Measurements from ENCODE around the gene YIF1A. TPM values are rescaled to one million over a fixed set of nuclear protein-coding genes. Genes with fewer than 3 reads are reported as not detected.
A peak's percentile ranks its signal among the peaks of the same experiment; 100 is the strongest.

The YIF1A gene
- total RNA-seq, 1 donor from 2014 or later, result 106 TPM

DNA sequence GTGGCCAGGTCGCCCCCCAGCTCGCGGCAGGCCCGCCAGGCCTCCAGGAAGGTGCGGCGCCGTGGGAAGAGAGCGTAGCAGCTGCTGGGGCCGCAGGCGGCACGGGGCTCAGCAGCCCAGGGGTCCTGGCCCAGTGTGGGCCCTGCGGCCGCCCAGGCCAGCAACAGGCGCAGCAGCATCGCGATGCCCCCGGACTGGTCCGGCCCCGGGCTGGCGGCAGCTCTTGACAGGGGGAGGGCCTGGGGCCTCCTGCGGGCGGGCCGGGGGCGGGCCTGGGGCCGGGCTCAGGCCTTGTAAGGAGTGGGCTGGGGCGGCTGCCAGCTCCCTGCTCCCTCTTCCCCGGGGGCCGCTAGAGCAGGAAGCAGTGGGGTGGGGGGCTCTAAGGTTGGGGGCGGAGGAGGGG, 27.9 kb upstream of the YIF1A start, which contains the start of gene CD248:
Gene CD248, minus strand, starts transcription at position 196 of the 403 bp plus-strand sequence. Its CDS starts 17 bp downstream, at position 179.
- no peak within 1 kb of the TSS for H3K4me3 ChIP-seq (ENCODE audit: low read depth, low read length)
- TF ChIP-seq, protein P1, sequence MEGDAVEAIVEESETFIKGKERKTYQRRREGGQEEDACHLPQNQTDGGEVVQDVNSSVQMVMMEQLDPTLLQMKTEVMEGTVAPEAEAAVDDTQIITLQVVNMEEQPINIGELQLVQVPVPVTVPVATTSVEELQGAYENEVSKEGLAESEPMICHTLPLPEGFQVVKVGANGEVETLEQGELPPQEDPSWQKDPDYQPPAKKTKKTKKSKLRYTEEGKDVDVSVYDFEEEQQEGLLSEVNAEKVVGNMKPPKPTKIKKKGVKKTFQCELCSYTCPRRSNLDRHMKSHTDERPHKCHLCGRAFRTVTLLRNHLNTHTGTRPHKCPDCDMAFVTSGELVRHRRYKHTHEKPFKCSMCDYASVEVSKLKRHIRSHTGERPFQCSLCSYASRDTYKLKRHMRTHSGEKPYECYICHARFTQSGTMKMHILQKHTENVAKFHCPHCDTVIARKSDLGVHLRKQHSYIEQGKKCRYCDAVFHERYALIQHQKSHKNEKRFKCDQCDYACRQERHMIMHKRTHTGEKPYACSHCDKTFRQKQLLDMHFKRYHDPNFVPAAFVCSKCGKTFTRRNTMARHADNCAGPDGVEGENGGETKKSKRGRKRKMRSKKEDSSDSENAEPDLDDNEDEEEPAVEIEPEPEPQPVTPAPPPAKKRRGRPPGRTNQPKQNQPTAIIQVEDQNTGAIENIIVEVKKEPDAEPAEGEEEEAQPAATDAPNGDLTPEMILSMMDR (conservative IDR thresholded peaks at IDR 0.05; ENCODE audit: low read depth, low read length), result no peak
- no peak for DNase-seq (ENCODE audit: low read depth)

DNA sequence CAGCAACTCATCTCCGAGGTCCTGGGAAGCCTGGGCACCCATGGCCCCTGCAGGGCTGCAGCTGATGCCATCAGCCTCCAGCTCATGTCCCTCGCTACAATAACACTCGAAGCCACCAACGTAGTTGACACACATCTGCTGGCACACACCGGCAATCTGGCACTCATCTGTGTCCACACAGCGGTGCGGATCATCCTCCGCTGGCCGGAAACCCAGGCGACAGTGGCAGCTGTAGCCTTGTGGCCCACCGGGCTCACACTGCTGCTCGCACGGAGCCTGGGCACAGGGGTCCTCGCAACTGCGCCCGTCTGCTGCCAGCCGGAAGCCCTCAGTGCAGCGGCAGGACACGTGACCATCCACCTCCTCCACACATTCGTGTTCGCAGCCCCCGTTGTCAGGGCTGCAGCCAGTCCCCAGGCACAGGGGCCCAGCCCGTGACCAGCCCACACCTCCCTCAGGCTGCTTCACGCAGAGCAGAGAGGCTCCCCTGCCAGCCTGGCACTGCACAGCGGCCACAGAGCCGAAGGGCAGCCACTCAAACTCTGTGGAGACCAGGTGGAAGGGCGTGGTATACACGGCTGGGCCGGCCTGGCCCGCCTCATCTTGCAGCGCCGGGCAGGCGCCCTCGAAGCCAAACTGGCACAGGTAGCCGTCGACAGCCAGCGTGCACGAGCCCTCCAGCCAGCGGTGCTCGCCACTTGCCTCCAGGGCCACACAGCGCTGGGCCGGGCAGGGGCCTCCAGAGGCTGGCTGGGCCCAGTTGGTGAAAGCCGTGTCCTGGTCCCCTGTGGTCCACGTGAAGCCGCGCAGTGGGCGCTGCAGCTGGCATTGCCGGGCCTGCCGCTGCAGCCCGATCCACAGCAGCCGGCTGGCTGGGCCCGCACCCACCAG, 27.2 kb upstream of the YIF1A start:
- no peak overlapping the region for H3K4me3 ChIP-seq (ENCODE audit: low read depth, low read length)
- TF ChIP-seq, protein P1 (conservative IDR thresholded peaks at IDR 0.05; ENCODE audit: low read depth, low read length), result no peak
- no peak for DNase-seq (ENCODE audit: low read depth)

DNA sequence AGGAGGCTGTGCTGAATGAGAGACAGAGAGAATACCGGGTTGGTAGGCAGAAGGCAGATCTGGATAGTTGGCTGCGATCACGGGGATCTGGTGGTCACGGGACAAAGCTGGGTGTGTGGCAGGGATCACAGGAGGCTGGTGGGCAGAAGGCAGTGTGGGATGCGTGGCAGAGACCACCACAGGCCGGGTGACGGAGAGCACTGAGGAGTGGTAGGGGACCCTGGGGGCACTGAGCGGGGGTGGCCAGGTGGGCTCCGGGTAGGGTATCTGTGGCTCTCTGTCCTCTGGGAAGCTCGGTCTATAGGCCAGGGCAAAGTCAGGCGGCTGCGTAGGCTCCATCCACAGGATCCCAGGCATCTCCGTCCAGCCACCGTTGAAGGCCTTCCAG, 26.5 kb upstream of the YIF1A start:
- no peak for DNase-seq (ENCODE audit: low read depth)
- TF ChIP-seq, protein P1 (conservative IDR thresholded peaks at IDR 0.05; ENCODE audit: low read depth, low read length), result no peak
- H3K4me3 ChIP-seq (ENCODE audit: low read depth, low read length), result no peak overlapping the region

DNA sequence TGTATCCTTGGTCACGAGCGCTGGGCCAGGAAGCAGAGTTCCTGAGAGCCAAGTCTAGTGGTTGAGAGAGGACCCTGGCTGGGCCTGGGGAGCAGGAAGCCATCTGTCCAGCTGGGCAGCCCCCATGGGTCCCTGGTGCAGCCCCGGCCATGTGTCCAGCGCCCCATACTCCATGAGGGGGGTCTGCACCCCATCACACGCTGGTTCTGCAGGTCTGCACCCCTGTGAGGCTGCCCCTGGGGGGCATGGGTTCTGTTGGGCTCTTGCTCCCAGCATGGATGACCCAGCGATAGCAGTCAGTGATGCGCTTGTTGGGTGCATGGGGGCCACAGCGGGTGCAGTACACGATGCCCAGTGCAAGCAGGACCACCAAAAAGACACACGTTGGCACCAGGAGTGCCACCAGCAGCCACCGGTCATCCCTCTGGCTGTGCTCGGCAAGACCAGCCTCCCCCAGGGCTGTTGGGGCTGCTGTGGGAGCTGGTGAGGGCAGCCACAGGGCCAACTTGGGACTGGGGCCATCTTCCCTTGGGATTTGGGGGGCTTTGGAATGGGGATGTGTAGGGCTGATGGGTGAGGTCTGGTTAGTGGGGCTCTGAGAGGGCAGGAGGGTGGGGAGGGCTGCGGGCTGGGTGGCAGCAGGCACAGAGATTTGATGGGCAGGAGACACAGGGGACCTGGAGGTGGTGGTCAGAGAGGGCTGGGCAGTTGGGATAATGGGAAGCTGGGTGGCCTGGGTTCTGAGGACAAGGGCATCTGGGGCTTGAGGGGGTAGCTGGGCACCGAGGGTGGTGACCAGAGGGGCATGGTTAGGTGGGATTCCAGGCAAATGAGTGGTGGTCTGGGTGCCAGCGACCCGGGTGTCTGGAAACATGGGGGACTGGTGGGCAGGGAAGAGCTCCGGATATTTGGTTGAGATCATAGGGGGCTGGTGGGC, 25.9 kb upstream of the YIF1A start:
- H3K4me3 ChIP-seq (ENCODE audit: low read depth, low read length), result no peak overlapping the region
- TF ChIP-seq, protein P1 (conservative IDR thresholded peaks at IDR 0.05; ENCODE audit: low read depth, low read length), result no peak
- no peak for DNase-seq (ENCODE audit: low read depth)

DNA sequence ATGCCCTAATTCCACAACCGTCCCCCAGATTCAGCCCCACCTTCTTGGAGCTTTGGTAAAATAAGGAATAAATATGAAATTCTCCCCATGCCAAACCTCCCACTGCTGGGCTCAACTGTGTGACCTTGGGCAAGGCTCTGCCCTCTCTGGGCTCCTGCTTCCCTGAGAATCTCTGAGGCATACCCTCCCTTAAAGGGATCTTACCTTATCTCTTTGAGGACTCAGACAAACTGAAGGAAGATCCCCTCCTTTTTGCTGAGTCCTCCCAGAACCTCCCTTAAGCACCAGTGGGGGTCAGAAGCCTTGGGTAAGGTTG, 25.2 kb upstream of the YIF1A start:
- TF ChIP-seq, protein P1 (conservative IDR thresholded peaks at IDR 0.05; ENCODE audit: low read depth, low read length), result no peak
- no peak overlapping the region for H3K4me3 ChIP-seq (ENCODE audit: low read depth, low read length)
- no peak for DNase-seq (ENCODE audit: low read depth)

DNA sequence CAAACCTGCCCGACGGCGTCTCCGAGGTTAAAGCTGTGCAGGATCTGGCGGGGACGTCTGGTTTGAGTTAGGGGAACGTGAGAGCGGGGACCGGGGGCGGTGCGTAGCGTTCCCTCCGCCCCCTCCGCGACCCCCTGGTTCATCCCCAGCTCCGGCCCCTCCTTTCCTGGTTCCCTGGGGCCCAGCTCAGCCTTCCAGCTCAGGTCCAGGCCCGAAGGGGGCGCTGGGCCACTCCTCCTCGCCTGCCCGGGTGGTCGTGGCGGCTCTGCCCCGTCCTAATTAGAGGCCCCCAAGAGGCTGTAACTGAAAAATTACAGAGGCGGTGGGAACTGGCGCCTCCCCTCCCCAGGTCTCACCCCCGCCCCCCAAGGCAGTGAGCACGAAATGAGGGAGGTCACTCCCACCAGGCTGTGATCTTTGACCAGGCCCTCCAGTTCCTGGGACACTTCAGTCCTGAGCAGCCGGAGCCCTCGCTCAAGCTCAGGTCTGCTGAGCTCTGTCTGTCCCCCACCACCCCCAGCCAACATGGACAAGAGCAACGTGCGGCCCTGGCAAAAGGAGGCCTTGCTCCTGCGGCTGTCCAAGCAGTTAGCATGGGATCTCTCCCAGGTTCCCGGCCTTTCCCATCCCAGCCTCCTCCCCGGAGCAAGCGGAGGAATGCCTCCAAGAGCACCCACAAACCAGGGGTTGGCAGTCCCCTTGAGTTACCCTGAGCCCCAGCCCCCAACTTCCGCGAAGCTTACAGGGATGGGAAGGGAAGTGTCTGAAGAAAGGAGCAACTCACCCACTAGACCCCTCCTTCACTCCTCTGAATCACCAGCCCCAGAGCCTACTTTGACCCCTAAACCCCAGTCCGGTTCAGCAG, 24.6 kb upstream of the YIF1A start:
- peak overlapping the region; percentile 43 for H3K4me3 ChIP-seq (ENCODE audit: low read depth, low read length)
- TF ChIP-seq, protein P1 (conservative IDR thresholded peaks at IDR 0.05; ENCODE audit: low read depth, low read length), result peak; percentile 13
- DNase-seq (ENCODE audit: low read depth), result no peak
